HepG2 (cell line): ENCODE measurements around the gene EEFSEC. TPM values are rescaled to one million over a fixed set of nuclear protein-coding genes. Genes with fewer than 3 reads are reported as not detected.

Experiments
- ATAC-seq: fragments of 200-7000 bp; cut with Tn5 transposase; 3 replicates; pipeline ENCODE4 v1.9.1; 2020; ENCODE audit warnings: mild to moderate bottlenecking, moderate library complexity
- BruUV-seq: library from RNA; stranded (reverse); fragments of 400-500 nt; replicated peaks from 2 replicates; lab custom pipeline; 2021; lab: Mats Ljungman, UMichigan
- CTCF ChIA-PET: fragments of 300-600 bp; formaldehyde crosslinking; extraction: SDS; loops from one replicate; lab custom pipeline; 2021; ENCODE audit warnings: low total read pairs, inconsistent platforms, low intra/inter-chr PET ratio; lab: Yijun Ruan, JAX
- POLR2A ChIA-PET: fragments of 350-600 bp; sonication (Branson Sonifier 250); formaldehyde crosslinking; loops from one replicate; lab custom pipeline; 2020; ENCODE audit warnings: antibody characterized with exemption, inconsistent platforms; lab: Yijun Ruan, JAX
- DNase-seq: peaks from one replicate; pipeline ENCODE4 v3.0.0-alpha.2; 2015; ENCODE audit warnings: low spot score
- FAIRE-seq: peaks from 3 replicates; lab custom pipeline; 2011; peaks lifted over from hg19 to GRCh38; lab: Jason Lieb, UNC
- H2AFZ ChIP-seq: one replicate; pipeline ENCODE4 v1.6.1; 2011; ENCODE audit warnings: low read length, inconsistent platforms
- H3K27ac ChIP-seq: fragments of 300-600 bp; 3 replicates; pipeline ENCODE4 v1.8.0; 2011; ENCODE audit warnings: mixed run types, mild to moderate bottlenecking, mixed read lengths, low read length, inconsistent platforms; ENCODE audit not compliant: insufficient read depth; ENCODE audit errors: extremely low read length
- H3K27me3 ChIP-seq, 2 experiments: fragments of 200-600 bp in 1 of 2; 2 replicates in 1 of 2; 3 replicates in 1 of 2; pipeline versions ENCODE4 v1.6.0 to v1.8.0; 2011; ENCODE audit warnings: low read length in 2 of 2, mild to moderate bottlenecking in 2 of 2, moderate library complexity in 2 of 2, inconsistent platforms in 1 of 2; ENCODE audit not compliant: insufficient read depth in 2 of 2, control insufficient read depth in 1 of 2
- H3K36me3 ChIP-seq, 2 experiments: fragments of 200-600 bp in 1 of 2; replicated peaks in 1 of 2; 2 replicates in 1 of 2; 3 replicates in 1 of 2; pipeline versions ENCODE4 v1.5.1 to v1.8.0; 2011; ENCODE audit warnings: low read length in 2 of 2, inconsistent platforms in 1 of 2; ENCODE audit not compliant: insufficient read depth in 2 of 2, control insufficient read depth in 1 of 2
- H3K4me1 ChIP-seq: 2 replicates; pipeline ENCODE4 v1.5.1; 2012; ENCODE audit warnings: low read length, inconsistent platforms; ENCODE audit not compliant: insufficient read depth
- H3K4me2 ChIP-seq: 2 replicates; pipeline ENCODE4 v1.6.0; 2011; ENCODE audit warnings: low read depth, low read length, inconsistent platforms
- H3K4me3 ChIP-seq, 3 experiments: fragments of 200-600 bp in 1 of 3; sonication (generic), shearing (Covaris generic) in 1 of 3; replicated peaks in 1 of 3; 2 replicates each; pipeline ENCODE4 v1.5.1; 2011 to 2016; ENCODE audit warnings: low read length in 3 of 3, inconsistent platforms in 2 of 3, low read depth in 2 of 3, mild to moderate bottlenecking in 2 of 3, control low read depth in 1 of 3, mixed read lengths in 1 of 3; ENCODE audit not compliant: insufficient read depth in 1 of 3
- H3K79me2 ChIP-seq: one replicate; pipeline ENCODE4 v1.6.1; 2011; ENCODE audit warnings: low read length, inconsistent platforms; ENCODE audit not compliant: insufficient read depth
- H3K9ac ChIP-seq: 2 replicates; pipeline ENCODE4 v1.6.0; 2011; ENCODE audit warnings: mild to moderate bottlenecking, low read depth, low read length, inconsistent platforms; ENCODE audit not compliant: insufficient read depth
- H3K9me3 ChIP-seq: 2 replicates; pipeline ENCODE4 v1.5.1; 2012; ENCODE audit warnings: mild to moderate bottlenecking, low read length
- H4K20me1 ChIP-seq: 2 replicates; pipeline ENCODE4 v1.6.0; 2011; ENCODE audit warnings: inconsistent platforms, mild to moderate bottlenecking, low read length, moderate library complexity; ENCODE audit not compliant: insufficient read depth
- ETV6 ChIP-seq: sonication (generic); formaldehyde crosslinking; conservative IDR thresholded peaks from 2 replicates; pipeline ENCODE4 v1.4.0; 2020; ENCODE audit warnings: missing genetic modification reagents
- GABPA ChIP-seq, 2 experiments: IDR thresholded peaks; 2 replicates each; pipeline ENCODE4 v1.6.1; 2011 to 2016; ENCODE audit warnings: low read depth in 2 of 2, low read length in 1 of 2, missing biosample characterization in 1 of 2, missing genetic modification characterization in 1 of 2
- NR3C1 ChIP-seq: sonication (generic); formaldehyde crosslinking; IDR thresholded peaks from 2 replicates; pipeline ENCODE4 v1.4.0; 2020; ENCODE audit warnings: missing genetic modification reagents
- SMARCC2 ChIP-seq: fragments of 450-650 bp; IDR thresholded peaks from 2 replicates; pipeline ENCODE4 v1.6.1; 2017; ENCODE audit warnings: antibody characterized with exemption, mild to moderate bottlenecking
- XRCC5 ChIP-seq: fragments of 200-400 bp; formaldehyde crosslinking; optimal IDR thresholded peaks from 2 replicates; pipeline ENCODE3; 2017; ENCODE audit warnings: mild to moderate bottlenecking, low read length
- ZFP1 ChIP-seq: IDR thresholded peaks from 2 replicates; pipeline ENCODE4 v1.6.1; 2016
- ZNF44 ChIP-seq: sonication (generic); formaldehyde crosslinking; IDR thresholded peaks from 2 replicates; pipeline ENCODE4 v1.5.1; 2020; ENCODE audit warnings: mild to moderate bottlenecking, missing genetic modification reagents
- ZNF749 ChIP-seq: sonication (generic); formaldehyde crosslinking; IDR thresholded peaks from 2 replicates; pipeline ENCODE4 v1.8.0; 2022; ENCODE audit warnings: mild to moderate bottlenecking, missing genetic modification reagents, moderate library complexity, borderline replicate concordance
- WGBS: methylation state at CpG from one replicate; pipeline ENCODE4 v1.1.6; 2017; ENCODE audit warnings: low lambda C conversion rate; 5-methylcytosine and 5-hydroxymethylcytosine counted together
- in situ Hi-C: cut with HindIII; loops from 2 replicates; pipeline ENCODE4 v1.10.0; 2017; ENCODE audit warnings: low pct_unique_long_range_greater_than_20kb; ENCODE audit not compliant: extremely low pct_ligation_motif_present
- intact Hi-C: fragments of 100-400 bp; cut with micrococcal nuclease; formaldehyde crosslinking; loops from one replicate; pipeline ENCODE4 v1.10.0; 2022; ENCODE audit not compliant: unreplicated experiment
- polyA plus RNA-seq, 8 experiments: library from polyadenylated mRNA; depleted of rRNA in 3 of 8; stranded (reverse) in 7 of 8; unstranded in 1 of 8; fragments of >200 nt; fragmentation: Illumina TruSeq in 4 of 8; extraction: Trizol in 4 of 8; gene quantifications; 2 replicates each; pipeline versions ENCODE4 v1.2.1 to v1.2.3, GENCODE V29; 2011 to 2016; ENCODE audit warnings: low read depth in 4 of 8, missing spikeins in 1 of 8, mixed read lengths in 1 of 8; ENCODE audit not compliant: insufficient read depth in 1 of 8
- total RNA-seq, 5 experiments: library from RNA; depleted of rRNA; stranded (reverse); fragments of >200 nt; fragmentation: Illumina TruSeq; extraction: Trizol; gene quantifications; 2 replicates each; pipeline ENCODE4 v1.2.3, GENCODE V29; 2016; ENCODE audit warnings: low read depth in 1 of 5
- TF ChIP-seq, protein P1 (sequence below): conservative IDR thresholded peaks from 2 replicates; pipeline ENCODE4 v1.6.1; 2018; ENCODE audit warnings: missing genetic modification reagents
- TF ChIP-seq, protein P2 (sequence below): sonication (generic); formaldehyde crosslinking; IDR thresholded peaks from 2 replicates; pipeline ENCODE4 v1.8.0; 2022; ENCODE audit warnings: mild to moderate bottlenecking, missing genetic modification reagents; ENCODE audit not compliant: insufficient replicate concordance
- TF ChIP-seq, protein P3 (sequence below): sonication (generic); formaldehyde crosslinking; conservative IDR thresholded peaks from 2 replicates; pipeline ENCODE4 v1.8.1; 2023; ENCODE audit warnings: missing genetic modification reagents
- TF ChIP-seq, protein P4 (sequence below): sonication (generic); formaldehyde crosslinking; IDR thresholded peaks from one replicate; pipeline ENCODE4 v1.5.1; 2020; ENCODE audit warnings: mild to moderate bottlenecking, missing genetic modification reagents; ENCODE audit errors: not compliant biosample characterization

The EEFSEC gene
- total and polyA plus RNA-seq, 2 of the 13 experiments (the other 11 are each of a cell fraction or from before 2014, with no cell fraction given): 6.4 to 24.2 TPM

DNA sequence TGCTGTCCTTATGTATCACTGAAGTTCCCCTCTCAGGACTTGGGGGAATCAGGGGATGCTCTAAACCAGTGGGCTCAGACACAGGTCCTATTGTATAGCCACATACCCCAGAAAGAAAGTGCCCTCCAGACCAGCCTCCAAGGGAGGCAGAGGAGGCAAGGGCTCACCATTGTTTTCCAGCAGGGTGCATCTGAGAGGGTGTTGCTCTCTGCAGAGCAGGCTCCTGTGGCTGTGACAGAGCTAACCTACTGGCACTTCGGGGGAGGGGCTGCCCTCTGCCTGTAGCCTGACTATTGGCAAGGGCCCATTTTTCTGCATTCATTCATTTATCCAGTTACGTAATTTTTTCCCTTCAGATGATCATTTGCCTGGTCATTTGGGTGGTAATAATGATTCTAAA is 39.9 kb downstream of the EEFSEC start:
- intact Hi-C loops (no loop called here), in situ Hi-C loops (no loop called here)
- no TSS peak for BruUV-seq
- Histone ChIP-seq H3K9ac (no peak overlapping the region), H3K4me2 (no peak overlapping the region), H4K20me1 (no peaks in the 10 kb centered on the region; the same call in 1 of the 2 replicates), H3K27me3 (no peaks in the 10 kb centered on the region), H3K36me3 (peaks cover 5 to 13% of the 10 kb centered on the region in 2 experiments; a peak in 2 of 5 replicates), H3K27ac (no peak overlapping the region), H2AFZ (no peak overlapping the region), H3K9me3 (no peaks in the 10 kb centered on the region), H3K4me1 (peaks cover 25% of the 10 kb centered on the region), H3K79me2 (peaks cover 15% of the 10 kb centered on the region), H3K4me3 (no peak overlapping the region)
- ChIA-PET CTCF (no interaction called here), POLR2A (no interaction called here)
- no peak for FAIRE-seq
- 94% methylated on average over 2 of the region's 2 CpGs for WGBS
- no peak for DNase-seq
- ATAC-seq: no peak
- TF ChIP-seq, protein P1, sequence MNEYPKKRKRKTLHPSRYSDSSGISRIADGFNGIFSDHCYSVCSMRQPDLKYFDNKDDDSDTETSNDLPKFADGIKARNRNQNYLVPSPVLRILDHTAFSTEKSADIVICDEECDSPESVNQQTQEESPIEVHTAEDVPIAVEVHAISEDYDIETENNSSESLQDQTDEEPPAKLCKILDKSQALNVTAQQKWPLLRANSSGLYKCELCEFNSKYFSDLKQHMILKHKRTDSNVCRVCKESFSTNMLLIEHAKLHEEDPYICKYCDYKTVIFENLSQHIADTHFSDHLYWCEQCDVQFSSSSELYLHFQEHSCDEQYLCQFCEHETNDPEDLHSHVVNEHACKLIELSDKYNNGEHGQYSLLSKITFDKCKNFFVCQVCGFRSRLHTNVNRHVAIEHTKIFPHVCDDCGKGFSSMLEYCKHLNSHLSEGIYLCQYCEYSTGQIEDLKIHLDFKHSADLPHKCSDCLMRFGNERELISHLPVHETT (CRISPR knock-in tag): no peak
- TF ChIP-seq GABPA (IDR thresholded peaks at IDR 0.05; ENCODE audit: low read depth, low read length) (no peak), GABPA (CRISPR knock-in tag; IDR thresholded peaks at IDR 0.05; ENCODE audit: low read depth) (no peak), ETV6 (CRISPR knock-in tag) (no peak), ZNF749 (CRISPR knock-in tag) (no peak), XRCC5 (no peak), ZFP1 (no peak), SMARCC2 (no peak), ZNF44 (no peak), NR3C1 (CRISPR knock-in tag) (no peak)
- TF ChIP-seq, protein P2, sequence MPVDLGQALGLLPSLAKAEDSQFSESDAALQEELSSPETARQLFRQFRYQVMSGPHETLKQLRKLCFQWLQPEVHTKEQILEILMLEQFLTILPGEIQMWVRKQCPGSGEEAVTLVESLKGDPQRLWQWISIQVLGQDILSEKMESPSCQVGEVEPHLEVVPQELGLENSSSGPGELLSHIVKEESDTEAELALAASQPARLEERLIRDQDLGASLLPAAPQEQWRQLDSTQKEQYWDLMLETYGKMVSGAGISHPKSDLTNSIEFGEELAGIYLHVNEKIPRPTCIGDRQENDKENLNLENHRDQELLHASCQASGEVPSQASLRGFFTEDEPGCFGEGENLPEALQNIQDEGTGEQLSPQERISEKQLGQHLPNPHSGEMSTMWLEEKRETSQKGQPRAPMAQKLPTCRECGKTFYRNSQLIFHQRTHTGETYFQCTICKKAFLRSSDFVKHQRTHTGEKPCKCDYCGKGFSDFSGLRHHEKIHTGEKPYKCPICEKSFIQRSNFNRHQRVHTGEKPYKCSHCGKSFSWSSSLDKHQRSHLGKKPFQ (CRISPR knock-in tag): no peak
- TF ChIP-seq, protein P3, sequence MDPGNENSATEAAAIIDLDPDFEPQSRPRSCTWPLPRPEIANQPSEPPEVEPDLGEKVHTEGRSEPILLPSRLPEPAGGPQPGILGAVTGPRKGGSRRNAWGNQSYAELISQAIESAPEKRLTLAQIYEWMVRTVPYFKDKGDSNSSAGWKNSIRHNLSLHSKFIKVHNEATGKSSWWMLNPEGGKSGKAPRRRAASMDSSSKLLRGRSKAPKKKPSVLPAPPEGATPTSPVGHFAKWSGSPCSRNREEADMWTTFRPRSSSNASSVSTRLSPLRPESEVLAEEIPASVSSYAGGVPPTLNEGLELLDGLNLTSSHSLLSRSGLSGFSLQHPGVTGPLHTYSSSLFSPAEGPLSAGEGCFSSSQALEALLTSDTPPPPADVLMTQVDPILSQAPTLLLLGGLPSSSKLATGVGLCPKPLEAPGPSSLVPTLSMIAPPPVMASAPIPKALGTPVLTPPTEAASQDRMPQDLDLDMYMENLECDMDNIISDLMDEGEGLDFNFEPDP (CRISPR knock-in tag): no peak
- TF ChIP-seq, protein P4, sequence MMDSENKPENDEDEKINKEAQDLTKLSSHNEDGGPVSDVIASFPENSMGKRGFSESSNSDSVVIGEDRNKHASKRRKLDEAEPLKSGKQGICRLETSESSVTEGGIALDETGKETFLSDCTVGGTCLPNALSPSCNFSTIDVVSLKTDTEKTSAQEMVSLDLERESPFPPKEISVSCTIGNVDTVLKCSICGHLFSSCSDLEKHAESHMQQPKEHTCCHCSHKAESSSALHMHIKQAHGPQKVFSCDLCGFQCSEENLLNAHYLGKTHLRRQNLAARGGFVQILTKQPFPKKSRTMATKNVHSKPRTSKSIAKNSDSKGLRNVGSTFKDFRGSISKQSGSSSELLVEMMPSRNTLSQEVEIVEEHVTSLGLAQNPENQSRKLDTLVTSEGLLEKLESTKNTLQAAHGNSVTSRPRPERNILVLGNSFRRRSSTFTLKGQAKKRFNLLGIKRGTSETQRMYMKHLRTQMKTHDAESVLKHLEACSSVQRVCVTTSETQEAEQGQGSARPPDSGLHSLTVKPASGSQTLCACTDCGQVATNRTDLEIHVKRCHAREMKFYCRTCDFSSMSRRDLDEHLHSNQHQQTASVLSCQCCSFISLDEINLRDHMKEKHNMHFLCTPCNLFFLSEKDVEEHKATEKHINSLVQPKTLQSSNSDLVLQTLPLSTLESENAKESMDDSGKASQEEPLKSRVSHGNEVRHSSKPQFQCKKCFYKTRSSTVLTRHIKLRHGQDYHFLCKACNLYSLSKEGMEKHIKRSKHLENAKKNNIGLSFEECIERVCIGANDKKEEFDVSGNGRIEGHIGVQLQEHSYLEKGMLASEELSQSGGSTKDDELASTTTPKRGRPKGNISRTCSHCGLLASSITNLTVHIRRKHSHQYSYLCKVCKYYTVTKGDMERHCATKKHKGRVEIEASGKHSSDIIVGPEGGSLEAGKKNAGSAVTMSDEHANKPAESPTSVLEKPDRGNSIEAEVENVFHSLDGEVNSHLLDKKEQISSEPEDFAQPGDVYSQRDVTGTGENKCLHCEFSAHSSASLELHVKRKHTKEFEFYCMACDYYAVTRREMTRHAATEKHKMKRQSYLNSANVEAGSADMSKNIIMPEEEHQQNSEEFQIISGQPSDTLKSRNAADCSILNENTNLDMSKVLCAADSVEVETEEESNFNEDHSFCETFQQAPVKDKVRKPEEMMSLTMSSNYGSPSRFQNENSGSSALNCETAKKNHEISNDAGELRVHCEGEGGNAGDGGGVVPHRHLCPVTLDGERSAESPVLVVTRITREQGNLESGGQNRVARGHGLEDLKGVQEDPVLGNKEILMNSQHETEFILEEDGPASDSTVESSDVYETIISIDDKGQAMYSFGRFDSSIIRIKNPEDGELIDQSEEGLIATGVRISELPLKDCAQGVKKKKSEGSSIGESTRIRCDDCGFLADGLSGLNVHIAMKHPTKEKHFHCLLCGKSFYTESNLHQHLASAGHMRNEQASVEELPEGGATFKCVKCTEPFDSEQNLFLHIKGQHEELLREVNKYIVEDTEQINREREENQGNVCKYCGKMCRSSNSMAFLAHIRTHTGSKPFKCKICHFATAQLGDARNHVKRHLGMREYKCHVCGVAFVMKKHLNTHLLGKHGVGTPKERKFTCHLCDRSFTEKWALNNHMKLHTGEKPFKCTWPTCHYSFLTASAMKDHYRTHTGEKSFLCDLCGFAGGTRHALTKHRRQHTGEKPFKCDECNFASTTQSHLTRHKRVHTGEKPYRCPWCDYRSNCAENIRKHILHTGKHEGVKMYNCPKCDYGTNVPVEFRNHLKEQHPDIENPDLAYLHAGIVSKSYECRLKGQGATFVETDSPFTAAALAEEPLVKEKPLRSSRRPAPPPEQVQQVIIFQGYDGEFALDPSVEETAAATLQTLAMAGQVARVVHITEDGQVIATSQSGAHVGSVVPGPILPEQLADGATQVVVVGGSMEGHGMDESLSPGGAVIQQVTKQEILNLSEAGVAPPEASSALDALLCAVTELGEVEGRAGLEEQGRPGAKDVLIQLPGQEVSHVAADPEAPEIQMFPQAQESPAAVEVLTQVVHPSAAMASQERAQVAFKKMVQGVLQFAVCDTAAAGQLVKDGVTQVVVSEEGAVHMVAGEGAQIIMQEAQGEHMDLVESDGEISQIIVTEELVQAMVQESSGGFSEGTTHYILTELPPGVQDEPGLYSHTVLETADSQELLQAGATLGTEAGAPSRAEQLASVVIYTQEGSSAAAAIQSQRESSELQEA (CRISPR knock-in tag): no peak
